Stimulated activated CD4-positive, alpha-beta T cell treated with anti-CD3 and anti-CD28 coated beads, Interleukin-1b, Interleukin-23, amount 100 ng/mL, for 1 hour (primary cell): ENCODE results near the gene PARD3B.

ENCODE experiments used
- DNase-seq, 2 donors: peaks; one replicate each; pipeline ENCODE4 v3.0.0-alpha.2; 2020; ENCODE audit warnings: low read depth in 2 of 2

Gene PARD3B

GRCh38 chr2:205561441-205561840 is 1016.2 kb downstream of the PARD3B start:
- DNase-seq, result no peak

DNA sequence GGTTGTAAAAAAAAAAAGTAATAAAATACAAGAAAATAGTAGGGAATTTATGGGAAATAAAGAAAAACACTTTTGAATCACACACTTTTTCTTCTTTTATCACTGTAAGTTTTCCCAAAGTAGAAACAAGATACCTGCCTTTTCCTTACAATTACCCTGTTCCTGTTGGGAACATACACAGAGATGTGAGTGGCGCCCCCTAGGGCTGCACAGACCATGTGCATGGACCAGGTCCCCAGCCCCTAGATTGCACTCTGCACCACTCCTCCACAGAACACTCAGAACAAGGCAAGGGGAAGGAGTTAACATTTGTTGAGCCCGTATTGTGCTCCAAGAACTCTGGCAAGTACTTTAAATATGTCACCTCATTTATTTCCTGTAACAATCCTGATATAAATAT is 1018.4 kb downstream of the PARD3B start:
- no peak for DNase-seq

- DNase-seq, result no peak
Observed at GRCh38 chr2:205564346-205565141, 1019.3 kb downstream of the PARD3B start.

DNA sequence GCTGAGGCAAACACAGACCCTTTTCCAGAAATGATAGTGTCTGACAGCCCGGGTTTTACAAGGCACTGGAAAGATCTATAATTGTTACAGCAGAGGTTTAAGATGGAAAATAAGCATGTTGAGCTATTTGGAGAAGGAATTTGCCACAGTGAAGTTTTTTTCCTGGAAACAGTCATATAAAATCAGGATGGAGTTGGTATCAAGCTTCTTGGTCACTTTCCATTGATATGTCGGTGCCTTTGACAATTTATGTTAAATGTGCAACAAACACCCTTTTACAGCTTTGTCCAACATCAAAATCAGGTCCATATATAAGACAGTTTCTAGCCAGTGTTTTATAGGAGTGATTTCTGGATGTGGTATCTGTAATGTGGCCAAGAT is 1019.9 kb downstream of the PARD3B start:
- no peak for DNase-seq

DNA sequence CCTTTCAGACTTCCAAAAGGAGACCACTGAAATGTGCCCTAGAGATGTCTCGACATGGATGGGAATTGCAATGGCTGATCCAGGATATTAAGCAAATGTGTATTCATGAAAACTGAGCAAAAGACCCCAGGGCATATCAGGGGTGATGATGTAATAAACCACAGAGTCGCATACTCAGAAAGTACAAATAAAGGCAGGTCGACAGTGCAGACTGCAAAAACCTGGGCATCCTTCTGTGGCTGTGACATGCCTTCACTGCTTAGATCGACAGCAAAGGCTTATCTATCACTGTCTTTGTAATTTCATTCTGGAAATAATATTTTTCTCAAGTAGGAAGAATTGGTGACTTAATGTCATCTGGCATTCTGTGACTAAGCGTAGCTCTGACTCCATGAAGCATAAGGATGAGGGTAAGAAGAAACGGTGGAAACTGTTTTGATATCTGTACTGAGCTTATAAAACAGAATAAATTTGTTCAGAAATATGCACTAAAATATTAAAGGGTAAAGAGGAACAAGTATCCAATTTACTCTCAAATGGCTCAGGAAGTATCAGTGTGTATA is 1021.4 kb downstream of the PARD3B start:
- no peak for DNase-seq

DNA sequence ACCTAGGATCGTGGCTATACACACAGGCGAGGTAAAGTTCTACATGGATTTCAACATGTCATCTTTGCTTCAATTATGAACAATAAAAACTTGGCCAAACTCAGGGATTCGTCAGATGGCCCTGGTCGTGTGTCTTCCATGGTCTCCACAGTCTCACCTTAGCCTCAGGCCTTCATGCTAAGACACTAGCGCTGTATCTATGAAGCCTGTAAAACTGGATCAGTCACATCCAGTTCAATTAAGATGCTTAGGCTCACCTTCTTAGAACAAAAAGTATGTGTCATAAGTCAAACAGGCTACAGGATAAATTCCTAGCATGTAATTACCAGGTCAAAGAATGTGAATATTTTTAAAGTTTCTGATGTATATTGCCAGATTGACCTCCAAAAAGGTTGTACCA is 1023.3 kb downstream of the PARD3B start:
- no peak for DNase-seq

DNA sequence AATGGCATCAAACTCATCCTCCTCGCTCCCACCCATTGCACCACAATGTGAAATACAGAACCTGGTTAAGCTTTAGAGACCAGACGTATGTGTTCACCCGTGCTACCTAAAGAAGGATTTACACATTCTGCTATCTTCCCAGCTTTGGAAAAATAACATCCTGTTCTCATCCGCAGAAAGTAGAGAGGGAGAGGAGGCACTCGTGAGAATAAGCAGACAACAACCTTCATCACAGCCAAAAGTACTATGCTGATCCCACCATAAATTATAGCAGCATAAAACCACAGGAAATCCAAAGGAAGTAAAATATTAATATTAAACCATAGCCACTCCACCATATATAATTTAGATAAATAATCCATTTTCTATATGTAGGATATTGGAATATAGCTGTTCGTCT is 1025.4 kb downstream of the PARD3B start:
- no peak for DNase-seq

DNA sequence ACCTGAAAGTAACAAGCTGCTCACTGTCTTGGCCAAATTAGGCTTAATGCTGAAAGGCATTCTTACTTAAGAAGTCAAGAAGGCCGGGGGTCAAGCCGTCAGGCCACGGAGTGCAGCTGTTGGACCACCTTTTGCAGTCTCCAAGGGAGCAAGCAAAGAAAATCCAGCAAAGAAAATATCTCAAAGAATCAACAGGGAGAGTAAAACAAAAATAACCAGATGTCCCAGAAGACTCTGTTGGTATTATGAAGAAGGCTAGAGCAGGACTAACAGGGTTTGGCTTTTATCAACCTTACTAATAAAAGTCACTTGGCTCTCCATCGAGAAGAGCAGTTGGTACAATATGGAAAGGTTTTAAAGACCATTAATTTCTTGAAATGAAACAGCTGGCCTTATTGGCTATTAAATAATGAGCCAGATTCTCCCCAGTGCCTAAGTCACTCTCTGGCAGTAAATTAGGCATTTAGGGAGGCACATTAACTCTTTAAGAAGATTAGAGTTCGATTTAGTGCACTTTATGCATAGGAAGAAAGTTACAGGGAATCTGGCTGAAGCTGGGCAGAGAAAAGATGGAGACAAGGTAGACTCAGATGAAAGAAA is 1026.2 kb downstream of the PARD3B start:
- DNase-seq, result no peak

- no peak for DNase-seq
Observed at GRCh38 chr2:205574001-205574400, 1028.7 kb downstream of the PARD3B start.

- DNase-seq, result no peak
Observed at GRCh38 chr2:205579335-205579734, 1034.1 kb downstream of the PARD3B start.

GRCh38 chr2:205580212-205580987 is 1035.1 kb downstream of the PARD3B start:
- DNase-seq, result no peak

DNA sequence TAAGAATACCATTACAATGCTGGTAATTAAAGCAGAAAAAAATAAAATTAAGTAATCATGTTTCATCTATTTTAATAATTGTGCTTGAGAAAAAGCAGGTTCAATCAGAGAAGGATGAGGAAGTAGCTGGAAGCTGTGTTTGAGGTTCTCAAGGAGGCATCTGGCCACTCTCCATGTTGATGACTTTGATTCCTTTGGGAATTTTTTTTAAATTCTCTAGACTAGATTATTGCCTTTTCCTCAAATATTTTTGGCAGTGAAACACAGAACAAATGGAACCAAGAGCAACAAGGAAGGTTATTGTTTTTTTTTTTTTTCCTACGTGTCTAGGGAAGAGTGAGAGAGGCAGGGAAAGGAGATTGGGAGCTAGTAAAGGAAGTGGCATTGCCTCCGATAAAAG is 1037.1 kb downstream of the PARD3B start:
- DNase-seq, result no peak

DNA sequence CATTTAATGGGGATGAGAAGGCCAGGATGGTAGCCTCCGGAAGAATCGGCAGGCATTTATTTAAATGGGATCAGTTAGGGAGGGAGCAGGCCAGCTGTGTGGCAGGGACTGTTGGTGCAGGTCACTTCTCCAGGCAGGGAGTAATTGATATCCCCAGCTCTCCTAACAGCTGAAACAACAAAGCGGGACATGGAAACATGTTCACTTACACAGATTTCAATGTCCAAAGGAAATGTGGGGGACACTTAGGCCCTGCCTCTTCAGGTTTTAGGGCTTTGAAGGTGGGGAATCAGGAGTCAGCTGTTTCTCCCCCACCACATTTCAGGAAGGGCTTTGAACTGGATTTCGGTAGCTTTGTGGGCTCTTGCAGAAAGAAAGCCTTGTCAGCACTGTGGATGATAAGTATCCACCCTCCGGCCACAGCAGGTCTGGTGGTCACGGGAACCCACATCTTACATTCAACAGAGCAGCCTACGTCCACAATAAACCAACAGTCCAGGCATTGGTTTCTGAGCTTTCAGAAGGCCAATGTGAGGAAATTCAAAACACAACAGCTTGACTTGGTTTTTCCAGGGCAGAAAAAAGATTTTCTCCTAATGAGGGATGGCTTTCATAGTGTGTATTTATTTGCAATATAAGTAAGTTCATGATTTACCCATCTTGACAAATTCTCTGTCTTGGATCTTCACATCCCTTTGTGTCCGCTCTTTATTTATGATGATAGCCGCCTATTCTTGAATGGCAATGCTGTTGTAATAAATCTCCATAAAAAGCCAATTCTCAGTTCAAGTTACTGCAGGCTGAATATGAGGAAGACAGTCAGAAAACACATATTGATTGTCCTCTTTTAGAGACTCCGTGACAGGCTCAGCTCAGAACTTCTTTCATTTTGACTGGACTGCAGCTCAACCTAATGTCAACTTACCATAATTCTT is 1040.4 kb downstream of the PARD3B start:
- no peak for DNase-seq

DNA sequence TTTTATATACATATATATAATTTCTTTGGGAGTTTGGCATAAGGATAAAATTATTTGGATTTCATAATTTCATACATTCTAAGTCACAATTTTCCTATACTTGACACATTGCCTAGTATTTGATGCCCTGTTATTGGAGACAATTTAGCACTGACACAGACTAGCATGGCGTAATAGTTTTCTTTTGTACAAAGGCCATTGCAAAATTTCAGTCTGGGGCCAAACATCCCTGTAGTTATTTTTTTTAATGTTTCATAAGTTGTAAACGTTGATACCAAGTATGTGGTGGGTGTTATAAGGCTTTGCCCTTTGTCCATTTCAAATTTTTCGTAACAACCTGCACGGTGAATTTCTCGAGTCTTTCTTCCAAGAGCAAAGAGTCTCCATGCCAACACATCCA is 1041.4 kb downstream of the PARD3B start:
- DNase-seq, result no peak

DNA sequence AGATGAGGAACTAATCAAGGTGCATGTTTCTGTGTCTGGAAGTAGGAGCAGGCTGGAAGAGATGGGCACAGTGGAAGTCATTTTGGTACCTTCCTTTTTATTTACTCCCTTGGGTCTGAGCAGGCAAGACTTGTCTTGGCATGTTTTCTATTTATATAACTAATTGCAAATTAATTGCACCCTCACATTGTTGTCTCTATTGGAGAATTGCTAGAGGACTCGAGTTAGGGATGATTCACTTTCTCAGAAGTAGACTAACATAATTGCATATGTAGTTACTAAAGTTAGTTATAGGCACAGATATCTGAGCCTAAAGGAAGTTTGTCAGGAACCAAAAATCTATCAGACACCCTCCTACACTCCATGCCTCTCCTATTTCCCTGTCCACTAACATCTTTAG is 1044.2 kb downstream of the PARD3B start:
- DNase-seq, result no peak

DNA sequence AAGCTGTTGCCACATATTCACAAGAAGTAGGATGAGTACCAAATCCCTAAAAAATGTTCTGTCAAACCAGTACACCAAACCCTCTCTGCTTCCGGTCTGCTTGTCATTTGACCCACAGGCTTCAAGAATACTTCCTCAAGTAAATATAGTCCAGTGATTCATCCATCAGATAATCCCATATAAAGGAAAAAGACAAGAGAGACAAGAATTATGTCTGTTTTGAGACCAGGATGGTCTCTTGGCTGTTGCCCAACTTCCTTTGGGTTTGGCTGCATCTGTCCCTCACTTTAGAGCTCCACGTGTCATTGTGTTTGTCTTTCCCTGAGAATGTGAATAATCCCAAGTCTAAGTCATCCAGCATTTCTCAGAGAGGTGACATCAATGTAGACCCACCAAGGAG is 1045.5 kb downstream of the PARD3B start:
- no peak for DNase-seq

- DNase-seq, result no peak
Observed at GRCh38 chr2:205593891-205594290, 1048.6 kb downstream of the PARD3B start.

- DNase-seq, result no peak
Observed at GRCh38 chr2:205596581-205596980, 1051.3 kb downstream of the PARD3B start.

DNA sequence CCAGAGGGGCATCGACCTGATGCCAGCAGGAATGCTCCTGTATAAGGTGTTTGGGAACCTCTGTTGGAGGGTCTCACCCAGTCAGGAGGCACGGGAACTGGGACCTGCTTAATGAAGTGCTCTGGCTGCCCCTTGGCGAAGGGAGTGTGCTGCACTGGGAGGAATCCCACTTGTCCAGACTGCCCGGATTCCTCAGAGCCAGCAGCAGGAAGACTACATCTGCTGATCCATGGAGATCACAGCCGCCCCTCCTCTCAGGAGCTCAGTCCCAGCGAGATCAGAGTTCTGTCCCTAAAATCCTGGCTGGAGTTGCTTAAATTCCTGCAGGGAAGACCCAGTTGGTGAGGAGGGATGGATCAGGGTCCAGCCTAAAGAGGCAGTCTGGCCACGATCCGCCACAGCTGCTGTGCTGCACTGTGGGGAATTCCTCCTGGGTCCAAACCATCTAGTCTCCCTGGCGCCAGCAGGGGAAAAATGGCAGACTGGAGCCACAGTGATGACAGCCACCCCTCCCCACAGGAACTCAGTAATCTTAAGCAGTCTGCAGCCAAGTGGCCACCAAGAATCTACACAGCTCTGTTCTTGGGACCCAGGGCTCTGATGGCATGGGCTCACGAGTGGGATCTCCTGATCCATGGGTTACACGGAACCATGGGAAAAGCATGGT is 1060.5 kb downstream of the PARD3B start:
- DNase-seq, result no peak

DNA sequence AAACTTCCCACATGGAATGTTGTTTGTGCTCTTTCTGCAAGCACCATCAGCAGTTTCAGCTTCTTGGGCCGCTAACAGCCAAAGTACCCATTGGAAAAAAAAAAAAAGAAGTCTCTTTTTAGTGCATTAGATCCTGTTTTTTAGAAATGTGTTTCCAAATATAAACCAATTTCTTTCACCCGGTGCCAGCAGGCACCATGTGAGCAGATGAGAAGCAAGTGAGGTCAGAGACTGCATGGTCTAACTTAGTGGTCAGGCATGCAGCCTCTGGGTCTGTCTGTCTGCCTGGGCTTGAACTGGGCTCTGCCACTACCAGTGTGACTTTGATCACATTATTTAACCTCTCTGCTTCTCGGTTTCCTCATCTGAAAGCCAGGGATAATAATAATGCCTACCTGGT is 1061.9 kb downstream of the PARD3B start:
- DNase-seq, result no peak

GRCh38 chr2:205609113-205609512 is 1063.8 kb downstream of the PARD3B start:
- no peak for DNase-seq
